ENCODE data around the gene HGD. TPM values are rescaled to one million over a fixed set of nuclear protein-coding genes. Genes with fewer than 3 reads are reported as not detected.

Gene HGD
- total RNA-seq, 1 experiment from 2014 or later: 0.33 TPM

- H2BK5ac ChIP-seq (ENCODE audit: insufficient read length, low read length): no peak overlapping the region
- no peaks in the 10 kb centered on the region for H3K27me3 Mint-ChIP-seq (ENCODE audit: low read depth)
- H3K9me3 ChIP-seq (ENCODE audit: control insufficient read depth, low read depth, low read length): no peaks in the 10 kb centered on the region
- H3K23me2 ChIP-seq (ENCODE audit: insufficient read length, low read depth, low read length, poor library complexity, severe bottlenecking): no peaks in the 10 kb centered on the region
- no CpG with 5 or more reads among the region's 2 CpGs for WGBS (ENCODE audit: extremely low coverage, insufficient read length, low lambda C conversion rate)
- H3K9me3 Mint-ChIP-seq: no peaks in the 10 kb centered on the region; a peak in 1 of 5 replicates
- H2BK120ac ChIP-seq (ENCODE audit: low read depth, low read length, poor library complexity, severe bottlenecking): no peak overlapping the region
- no peak overlapping the region for H4K5ac ChIP-seq (ENCODE audit: insufficient read length, low read depth, low read length)
- no peak overlapping the region for H3K23ac ChIP-seq (ENCODE audit: insufficient read length, low read depth, low read length)
- no peak overlapping the region for H2BK12ac ChIP-seq (ENCODE audit: insufficient read length, low read depth, low read length)
- no peak overlapping the region for H3K27ac ChIP-seq (ENCODE audit: insufficient read length, low read depth, low read length)
- no peaks in the 10 kb centered on the region for H4K20me1 ChIP-seq (ENCODE audit: control insufficient read depth, insufficient read depth, insufficient read length)
- H3K4me1 ChIP-seq (ENCODE audit: insufficient read depth, low read length): no peaks in the 10 kb centered on the region
- H3K36me3 Mint-ChIP-seq (ENCODE audit: insufficient read depth in 1 of 3, low read depth in 3 of 3): no peaks in the 10 kb centered on the region
- no peak overlapping the region for H3T11ph ChIP-seq (ENCODE audit: low read length)
- no peak overlapping the region for H2BK20ac ChIP-seq (ENCODE audit: low read depth, low read length, poor library complexity, severe bottlenecking)
- H3K27me3 ChIP-seq (ENCODE audit: insufficient read depth, low read length): no peaks in the 10 kb centered on the region
- H2BK15ac ChIP-seq (ENCODE audit: low read depth, low read length): no peak overlapping the region
- peaks cover 6 to 9% of the 10 kb centered on the region in 2 experiments for H3K4me1 Mint-ChIP-seq
- H3K79me1 ChIP-seq (ENCODE audit: insufficient read depth, low read depth, low read length, poor library complexity, severe bottlenecking): no peaks in the 10 kb centered on the region
- no peak overlapping the region for H3K27ac Mint-ChIP-seq
- no peak overlapping the region for H3K56ac ChIP-seq (ENCODE audit: insufficient read length, low read depth, low read length)
- no peak overlapping the region for H3K14ac ChIP-seq (ENCODE audit: insufficient read depth, low read length)
- no peak for DNase-seq
- no peak overlapping the region for H3K4me3 Mint-ChIP-seq
- H2AFZ ChIP-seq (ENCODE audit: low read length): no peak overlapping the region
- H4K8ac ChIP-seq (replicated peaks; ENCODE audit: insufficient read length, low read depth, low read length): no peak overlapping the region
- H3K4ac ChIP-seq (ENCODE audit: low read depth, low read length): no peak overlapping the region
- H3K9ac ChIP-seq (ENCODE audit: extremely low read depth, insufficient read length, low read length): no peak overlapping the region
- peaks cover 2% of the 10 kb centered on the region; the same call in 1 of the 2 replicates for H3K79me2 ChIP-seq (ENCODE audit: insufficient read depth, low read length)
- H2AK5ac ChIP-seq (ENCODE audit: insufficient read length, low read length): no peak overlapping the region
- H3K18ac ChIP-seq (ENCODE audit: insufficient read length, low read depth, low read length): no peak overlapping the region
- no peak overlapping the region for H4K91ac ChIP-seq (ENCODE audit: insufficient read length, low read depth, low read length)
- no peak overlapping the region for H3K4me2 ChIP-seq (ENCODE audit: insufficient read depth, insufficient read length, low read length)
- TF ChIP-seq CTCF (conservative IDR thresholded peaks at IDR 0.05): no peak
These were observed 31.7 kb downstream of the HGD start for GRCh38 chr3:120650311-120650710.
